Transverse colon (tissue), 4 donors: ENCODE results near the gene RER1. TPM values are rescaled to one million over a fixed set of nuclear protein-coding genes. Genes with fewer than 3 reads are reported as not detected.

Experiments
- DNase-seq: peaks from one replicate; pipeline ENCODE4 v3.0.0-alpha.2; 2019
- H3K27ac ChIP-seq, 4 donors: fragments of 200-600 bp; sonication (generic); 2 replicates each; pipeline ENCODE4 v1.5.1; 2016 to 2018; ENCODE audit warnings: inconsistent platforms in 4 of 4
- H3K27me3 ChIP-seq: fragments of 200-600 bp; sonication (generic); 2 replicates; pipeline ENCODE4 v1.5.1; 2017; ENCODE audit warnings: inconsistent platforms
- H3K36me3 ChIP-seq, 4 donors: fragments of 200-600 bp; sonication (generic); 2 replicates each; pipeline ENCODE4 v1.5.1; 2017 to 2019; ENCODE audit warnings: inconsistent platforms in 4 of 4
- H3K4me1 ChIP-seq, 4 donors: fragments of 200-600 bp; sonication (generic); 2 replicates each; pipeline ENCODE4 v1.5.1; 2017 to 2020; ENCODE audit warnings: inconsistent platforms in 4 of 4
- H3K4me3 ChIP-seq, 4 donors: fragments of 200-600 bp; sonication (generic); 1 replicate in 1 of 4; 2 replicates in 3 of 4; pipeline versions ENCODE4 v1.5.1 to v1.6.1; 2017 to 2019; ENCODE audit warnings: inconsistent platforms in 4 of 4
- H3K9me3 ChIP-seq, 2 donors: fragments of 200-600 bp; sonication (generic); 2 replicates each; pipeline ENCODE4 v1.5.1; 2017 to 2019; ENCODE audit warnings: inconsistent platforms in 2 of 2
- EP300 ChIP-seq: sonication (generic); formaldehyde crosslinking; IDR thresholded peaks from one replicate; pipeline ENCODE4 v1.6.1; 2017; ENCODE audit warnings: antibody characterized with exemption, low read depth
- POLR2A ChIP-seq: fragments of 450-650 bp; IDR thresholded peaks from one replicate; pipeline ENCODE4 v1.6.1; 2016; ENCODE audit warnings: antibody characterized with exemption, mild to moderate bottlenecking, moderate library complexity
- POLR2AphosphoS5 ChIP-seq, 3 donors: sonication (generic); formaldehyde crosslinking; IDR thresholded peaks; one replicate each; pipeline ENCODE4 v1.6.1; 2016; ENCODE audit warnings: antibody characterized with exemption in 3 of 3
- WGBS, 2 donors: methylation state at CpG; one replicate each; pipeline ENCODE4 v1.1.5; 2018; ENCODE audit warnings: low coverage in 1 of 2; 5-methylcytosine and 5-hydroxymethylcytosine counted together
- in situ Hi-C, 4 donors: fragments of 200-750 bp; cut with MboI; loops; one replicate each; pipeline versions ENCODE4 v1.15.0 to v1.15.1; 2017; ENCODE audit warnings: low sequenced_read_pairs in 3 of 4, low pct_ligation_motif_present in 1 of 4, low pct_unique_long_range_greater_than_20kb in 1 of 4
- intact Hi-C: fragments of 100-400 bp; cut with DNase I; formaldehyde crosslinking; loops from one replicate; pipeline ENCODE4 v1.15.1; 2023; ENCODE audit warnings: low total_unique reads
- total RNA-seq, 4 donors: library from RNA; depleted of rRNA; stranded (reverse); fragments of >200 nt; gene quantifications; one replicate each; pipeline ENCODE4 v1.1.0, GENCODE V29; 2016
- TF ChIP-seq, protein P1 (sequence below), 5 experiments: fragments of 200-600 bp in 3 of 5; fragments of 450-650 bp in 2 of 5; sonication (generic) in 3 of 5; IDR thresholded peaks; 1 replicate in 2 of 5; 2 replicates in 3 of 5; pipeline ENCODE4 v1.5.1; 2016 to 2017; ENCODE audit warnings: antibody characterized with exemption in 5 of 5, inconsistent platforms in 3 of 5, mild to moderate bottlenecking in 2 of 5, moderate library complexity in 1 of 5

RER1 gene
- total RNA-seq, 4 donors from 2014 or later = 36.2 to 129 (median 111) TPM

DNA sequence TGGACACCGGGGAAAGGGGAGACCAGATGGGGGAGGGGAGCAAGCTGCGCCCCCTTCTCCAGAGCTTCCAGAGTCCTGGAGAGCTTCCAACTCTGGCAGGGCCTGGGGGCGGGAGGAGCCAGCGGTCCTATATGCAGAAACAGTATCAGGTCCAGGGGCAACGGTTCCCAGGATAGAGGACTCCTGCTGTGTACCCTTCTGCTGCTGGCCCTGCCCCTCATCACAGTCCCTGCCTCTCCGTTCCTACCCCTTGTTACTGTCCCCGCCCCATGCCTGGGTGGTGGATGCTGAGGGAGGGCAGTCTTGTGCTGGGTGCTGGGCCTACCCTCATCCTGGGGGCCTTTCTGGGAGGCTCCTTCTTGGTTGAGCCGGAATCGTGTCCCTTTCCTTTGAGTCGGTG lies 39.9 kb downstream of the RER1 start:
- H3K27ac ChIP-seq = no peak overlapping the region
- peaks cover 32% of the 10 kb centered on the region for H3K27me3 ChIP-seq
- H3K4me3 ChIP-seq = no peak overlapping the region
- H3K36me3 ChIP-seq = no peaks in the 10 kb centered on the region
- WGBS, 2 donors = 63 to 100% methylated on average over 1 to 8 of the region's 10 CpGs
- TF ChIP-seq, protein P1, sequence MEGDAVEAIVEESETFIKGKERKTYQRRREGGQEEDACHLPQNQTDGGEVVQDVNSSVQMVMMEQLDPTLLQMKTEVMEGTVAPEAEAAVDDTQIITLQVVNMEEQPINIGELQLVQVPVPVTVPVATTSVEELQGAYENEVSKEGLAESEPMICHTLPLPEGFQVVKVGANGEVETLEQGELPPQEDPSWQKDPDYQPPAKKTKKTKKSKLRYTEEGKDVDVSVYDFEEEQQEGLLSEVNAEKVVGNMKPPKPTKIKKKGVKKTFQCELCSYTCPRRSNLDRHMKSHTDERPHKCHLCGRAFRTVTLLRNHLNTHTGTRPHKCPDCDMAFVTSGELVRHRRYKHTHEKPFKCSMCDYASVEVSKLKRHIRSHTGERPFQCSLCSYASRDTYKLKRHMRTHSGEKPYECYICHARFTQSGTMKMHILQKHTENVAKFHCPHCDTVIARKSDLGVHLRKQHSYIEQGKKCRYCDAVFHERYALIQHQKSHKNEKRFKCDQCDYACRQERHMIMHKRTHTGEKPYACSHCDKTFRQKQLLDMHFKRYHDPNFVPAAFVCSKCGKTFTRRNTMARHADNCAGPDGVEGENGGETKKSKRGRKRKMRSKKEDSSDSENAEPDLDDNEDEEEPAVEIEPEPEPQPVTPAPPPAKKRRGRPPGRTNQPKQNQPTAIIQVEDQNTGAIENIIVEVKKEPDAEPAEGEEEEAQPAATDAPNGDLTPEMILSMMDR (IDR thresholded peaks at IDR 0.05) = no peak
- TF ChIP-seq POLR2A (no peak), POLR2AphosphoS5 (IDR thresholded peaks at IDR 0.05) (no peak), EP300 (no peak)
- in situ Hi-C loops (no loop called here), intact Hi-C loops (loop anchor here (10.0 kb wide), 1 partner anchor 363 kb away; no protein-coding TSS in a partner anchor)
- H3K4me1 ChIP-seq = no peaks in the 10 kb centered on the region
- DNase-seq = no peak
- H3K9me3 ChIP-seq = peaks cover 0 to 7% of the 10 kb centered on the region in 2 donors

DNA sequence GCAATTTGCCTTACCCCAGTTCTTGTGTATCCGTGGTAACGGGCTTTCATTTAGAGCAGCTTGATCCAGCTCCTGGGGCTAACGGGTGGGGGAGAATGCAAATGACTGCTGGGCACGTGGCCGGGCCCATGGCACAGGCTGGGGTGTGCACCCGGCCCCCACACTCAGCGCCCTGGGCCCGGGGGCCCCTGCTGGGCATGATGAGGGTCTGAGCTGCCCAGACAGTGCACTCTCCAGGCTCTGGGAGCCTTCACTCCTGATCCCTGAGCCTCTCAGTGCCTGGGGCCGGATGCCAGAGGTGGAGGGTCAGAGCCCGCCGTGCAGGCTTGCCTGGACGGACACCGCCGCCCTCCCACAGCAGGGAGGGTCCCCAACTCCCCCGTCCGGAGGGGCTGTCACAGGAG lies 40.8 kb downstream of the RER1 start:
- Histone ChIP-seq H3K36me3 (no peaks in the 10 kb centered on the region), H3K9me3 (peaks cover 0 to 7% of the 10 kb centered on the region in 2 donors), H3K27ac (no peak overlapping the region), H3K4me1 (no peaks in the 10 kb centered on the region), H3K27me3 (peaks cover 28% of the 10 kb centered on the region), H3K4me3 (no peak overlapping the region)
- intact Hi-C loops (loop anchor here (10.0 kb wide), 1 partner anchor 362 kb away; no protein-coding TSS in a partner anchor), in situ Hi-C loops (no loop called here)
- TF ChIP-seq POLR2AphosphoS5 (IDR thresholded peaks at IDR 0.05) = no peak
- TF ChIP-seq, protein P1 (IDR thresholded peaks at IDR 0.05) = no peak
- no peak for DNase-seq
- 46% methylated on average over 16 of the region's 16 CpGs; no CpG with 5 or more reads in 1 of the 2 donors for WGBS, 2 donors

DNA sequence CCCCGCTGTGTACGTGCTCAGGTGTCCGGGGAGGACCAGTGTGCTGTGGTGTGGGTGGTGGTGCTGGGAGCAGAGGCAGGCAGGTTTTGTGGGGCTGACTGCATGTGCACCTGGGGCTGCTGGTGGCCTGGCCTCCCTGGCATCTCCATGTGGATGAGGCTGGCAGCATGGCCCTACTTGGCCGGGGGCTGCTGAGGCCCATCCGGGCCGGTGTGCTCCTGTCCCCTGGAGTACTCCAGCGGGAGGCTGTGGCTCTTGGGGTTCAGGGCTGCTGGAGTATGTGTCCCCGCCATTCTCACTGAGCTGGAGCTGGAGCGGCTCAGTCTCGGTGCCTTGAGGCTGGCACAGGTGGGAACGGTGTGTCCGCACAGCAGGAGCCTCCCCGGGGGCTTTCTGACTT lies 41.6 kb downstream of the RER1 start:
- in situ Hi-C loops = no loop called here
- H3K4me3 ChIP-seq = no peak overlapping the region

DNA sequence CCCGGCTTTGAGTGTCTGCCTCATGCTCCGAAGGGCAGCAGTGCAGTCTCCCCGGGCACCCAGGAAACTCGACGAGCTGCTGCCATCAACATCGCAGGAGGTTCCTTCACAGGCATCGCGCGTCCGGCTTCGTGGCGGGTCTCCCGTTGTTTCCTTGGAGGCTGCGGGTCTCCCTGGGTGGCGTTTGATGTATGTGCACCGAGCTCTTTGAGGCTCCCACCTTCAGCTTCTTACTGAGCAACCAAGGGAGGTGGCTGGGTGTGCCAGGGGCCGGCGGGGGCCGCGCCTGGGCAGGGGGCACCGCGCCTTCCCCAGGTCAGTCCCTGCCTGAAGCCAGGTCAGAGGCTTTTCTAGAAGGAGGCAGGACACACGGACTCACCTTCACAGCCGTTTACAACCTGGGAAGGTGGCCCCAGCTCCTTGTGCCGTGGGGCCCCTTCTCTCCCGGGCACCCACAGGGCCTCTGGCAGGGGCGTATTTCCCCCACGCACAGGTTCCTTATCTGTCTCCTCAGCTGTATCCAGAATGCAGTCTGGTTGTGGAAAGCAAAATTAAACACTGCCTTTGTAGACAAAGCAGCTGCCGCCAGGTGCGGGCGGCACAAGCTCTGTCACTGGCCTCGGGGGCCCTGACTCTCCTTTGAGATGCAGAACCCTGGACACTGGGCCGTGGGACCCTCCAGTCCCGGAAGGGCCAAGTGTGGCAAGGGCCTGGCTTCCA lies 42.5 kb downstream of the RER1 start:
- 70 to 100% methylated on average over 1 to 31 of the region's 34 CpGs for WGBS, 2 donors
- no peaks in the 10 kb centered on the region for H3K4me1 ChIP-seq
- in situ Hi-C loops (no loop called here), intact Hi-C loops (loop anchor here (10.0 kb wide), 1 partner anchor 361 kb away; no protein-coding TSS in a partner anchor)
- H3K9me3 ChIP-seq = peaks cover 0 to 7% of the 10 kb centered on the region in 2 donors
- no peak overlapping the region for H3K27ac ChIP-seq
- H3K27me3 ChIP-seq = peaks cover 24% of the 10 kb centered on the region
- DNase-seq = no peak
- H3K4me3 ChIP-seq = no peak overlapping the region
- TF ChIP-seq, protein P1 (IDR thresholded peaks at IDR 0.05) = no peak
- H3K36me3 ChIP-seq = no peaks in the 10 kb centered on the region

More for the DNA sequence above, 41.6 kb downstream of the RER1 start:
- DNase-seq = no peak
- no peak overlapping the region for H3K27ac ChIP-seq
- H3K27me3 ChIP-seq = peaks cover 28% of the 10 kb centered on the region
- peaks cover 0 to 7% of the 10 kb centered on the region in 2 donors for H3K9me3 ChIP-seq
- WGBS, 2 donors = 79% methylated on average over 12 of the region's 13 CpGs; no CpG with 5 or more reads in 1 of the 2 donors
- H3K4me1 ChIP-seq = no peaks in the 10 kb centered on the region
- H3K36me3 ChIP-seq = no peaks in the 10 kb centered on the region
- TF ChIP-seq, protein P1 (IDR thresholded peaks at IDR 0.05) = no peak
- intact Hi-C loops = loop anchor here (10.0 kb wide), 1 partner anchor 362 kb away; no protein-coding TSS in a partner anchor
